H1 (cell line): ENCODE results near the gene DMWD. TPM values are rescaled to one million over a fixed set of nuclear protein-coding genes. Genes with fewer than 3 reads are reported as not detected.

Source experiments
- CTCF ChIA-PET: fragments of 300-600 bp; sonication (Branson Sonifier 250); formaldehyde crosslinking; loops from one replicate; lab custom pipeline; 2021; ENCODE audit not compliant: partially characterized antibody; lab: Charles Lee
- POLR2A ChIA-PET: fragments of 300-600 bp; sonication (Branson Sonifier 250); formaldehyde crosslinking; loops from one replicate; lab custom pipeline; 2021; ENCODE audit warnings: inconsistent platforms; ENCODE audit not compliant: partially characterized antibody; lab: Charles Lee
- DNase-seq, 2 experiments: peaks; one replicate each; pipeline versions ENCODE4 v3.0.0 to v3.0.0-alpha.2; 2010 to 2022; ENCODE audit warnings: low spot score in 2 of 2, low read depth in 1 of 2, mixed read lengths in 1 of 2
- FAIRE-seq: peaks from 2 replicates; lab custom pipeline; 2011; peaks lifted over from hg19 to GRCh38; lab: Jason Lieb, UNC
- H2AFZ ChIP-seq: 2 replicates; pipeline ENCODE4 v1.8.1; 2012; ENCODE audit warnings: low read length, inconsistent platforms
- H2AK5ac ChIP-seq: 2 replicates; pipeline ENCODE4 v1.6.1; 2013; ENCODE audit warnings: low read depth, low read length
- H2BK120ac ChIP-seq: replicated peaks from 2 replicates; pipeline ENCODE3; 2013; ENCODE audit warnings: low read depth, low read length, inconsistent platforms
- H2BK12ac ChIP-seq: 2 replicates; pipeline ENCODE4 v1.6.1; 2013; ENCODE audit warnings: low read depth, low read length
- H2BK15ac ChIP-seq: 2 replicates; pipeline ENCODE4 v1.6.1; 2013; ENCODE audit warnings: low read length
- H2BK20ac ChIP-seq: 2 replicates; pipeline ENCODE4 v1.6.1; 2013; ENCODE audit warnings: low read length
- H2BK5ac ChIP-seq: 2 replicates; pipeline ENCODE4 v1.6.1; 2013; ENCODE audit warnings: low read depth, low read length
- H3K14ac ChIP-seq: 2 replicates; pipeline ENCODE4 v1.6.1; 2013; ENCODE audit warnings: inconsistent platforms; ENCODE audit not compliant: insufficient read length
- H3K18ac ChIP-seq: 2 replicates; pipeline ENCODE4 v1.6.1; 2013; ENCODE audit warnings: low read length; ENCODE audit errors: extremely low read depth
- H3K23ac ChIP-seq: 2 replicates; pipeline ENCODE4 v1.6.1; 2013; ENCODE audit warnings: inconsistent platforms; ENCODE audit not compliant: insufficient read length
- H3K23me2 ChIP-seq: 2 replicates; pipeline ENCODE4 v1.6.1; 2013; ENCODE audit warnings: low read depth, low read length
- H3K27ac ChIP-seq: 2 replicates; pipeline ENCODE4 v1.6.1; 2011; ENCODE audit warnings: low read depth, low read length, inconsistent platforms
- H3K27me3 ChIP-seq, 4 experiments: replicated peaks in 1 of 4; 1 replicate in 1 of 4; 2 replicates in 3 of 4; pipeline versions ENCODE4 v1.6.1 to v1.8.1; 2011 to 2013; ENCODE audit warnings: low read length in 3 of 4, mild to moderate bottlenecking in 3 of 4, inconsistent platforms in 2 of 4, mixed read lengths in 2 of 4, moderate library complexity in 1 of 4; ENCODE audit not compliant: control insufficient read depth in 3 of 4, insufficient read depth in 3 of 4; ENCODE audit errors: extremely low read depth in 1 of 4
- H3K36me3 ChIP-seq, 4 experiments: 2 replicates each; pipeline versions ENCODE4 v1.6.1 to v1.8.1; 2011 to 2013; ENCODE audit warnings: mild to moderate bottlenecking in 4 of 4, low read length in 3 of 4, moderate library complexity in 2 of 4, control low read depth in 1 of 4, inconsistent platforms in 1 of 4; ENCODE audit not compliant: insufficient read depth in 4 of 4, control insufficient read depth in 2 of 4
- H3K4ac ChIP-seq: replicated peaks from 2 replicates; pipeline ENCODE3; 2013; ENCODE audit warnings: low read length, low read depth, mixed read lengths, inconsistent platforms; ENCODE audit not compliant: insufficient read length
- H3K4me1 ChIP-seq, 4 experiments: replicated peaks in 1 of 4; 1 replicate in 1 of 4; 2 replicates in 3 of 4; pipeline versions ENCODE4 v1.6.1 to v1.8.1; 2011 to 2013; ENCODE audit warnings: low read length in 3 of 4, inconsistent platforms in 2 of 4, mixed read lengths in 1 of 4; ENCODE audit not compliant: insufficient read depth in 4 of 4, control insufficient read depth in 3 of 4
- H3K4me2 ChIP-seq, 2 experiments: 2 replicates each; pipeline versions ENCODE4 v1.6.1 to v1.8.1; 2011 to 2013; ENCODE audit warnings: low read depth in 2 of 2, low read length in 2 of 2, control low read depth in 1 of 2, inconsistent platforms in 1 of 2, mild to moderate bottlenecking in 1 of 2; ENCODE audit not compliant: insufficient read depth in 1 of 2
- H3K4me3 ChIP-seq, 4 experiments: fragments of 200-600, 300-600 bp in 1 of 4; sonication (generic), shearing (Covaris generic), sonication (Bioruptor Twin) in 1 of 4; 2 replicates each; pipeline versions ENCODE4 v1.5.1 to v1.8.1; 2011 to 2016; ENCODE audit warnings: low read length in 4 of 4, low read depth in 3 of 4, control low read depth in 2 of 4, inconsistent platforms in 2 of 4, mild to moderate bottlenecking in 2 of 4, mixed read lengths in 1 of 4, moderate library complexity in 1 of 4; ENCODE audit not compliant: insufficient read depth in 2 of 4; ENCODE audit errors: extremely low read depth in 1 of 4
- H3K56ac ChIP-seq: replicated peaks from 2 replicates; pipeline ENCODE3; 2013; ENCODE audit warnings: low read depth, mild to moderate bottlenecking, mixed read lengths, low read length, inconsistent platforms; ENCODE audit not compliant: insufficient read length
- H3K79me1 ChIP-seq: 2 replicates; pipeline ENCODE4 v1.6.1; 2013; ENCODE audit warnings: low read depth, low read length, control low read depth
- H3K79me2 ChIP-seq, 2 experiments: 2 replicates each; pipeline versions ENCODE4 v1.6.1 to v1.8.1; 2012 to 2013; ENCODE audit warnings: low read length in 2 of 2, mild to moderate bottlenecking in 2 of 2, inconsistent platforms in 1 of 2; ENCODE audit not compliant: insufficient read depth in 2 of 2, control insufficient read depth in 1 of 2
- H3K9ac ChIP-seq, 4 experiments: replicated peaks in 1 of 4; 1 replicate in 1 of 4; 2 replicates in 3 of 4; pipeline versions ENCODE4 v1.6.1 to v1.8.1; 2011 to 2013; ENCODE audit warnings: low read depth in 3 of 4, low read length in 3 of 4, control low read depth in 2 of 4, mild to moderate bottlenecking in 2 of 4, moderate library complexity in 2 of 4, inconsistent platforms in 1 of 4; ENCODE audit errors: extremely low read depth in 1 of 4
- H3K9me3 ChIP-seq, 2 experiments: 2 replicates each; pipeline versions ENCODE4 v1.6.1 to v1.8.1; 2012 to 2013; ENCODE audit warnings: mild to moderate bottlenecking in 2 of 2, moderate library complexity in 2 of 2, control low read depth in 1 of 2, inconsistent platforms in 1 of 2, low read depth in 1 of 2, low read length in 1 of 2, mixed read lengths in 1 of 2; ENCODE audit not compliant: insufficient read depth in 2 of 2
- H4K20me1 ChIP-seq, 2 experiments: replicated peaks in 1 of 2; 2 replicates each; pipeline versions ENCODE3 to v1.8.1; 2011 to 2013; ENCODE audit warnings: inconsistent platforms in 2 of 2, low read length in 2 of 2, mild to moderate bottlenecking in 1 of 2; ENCODE audit not compliant: insufficient read depth in 2 of 2, control insufficient read depth in 1 of 2
- H4K5ac ChIP-seq: 2 replicates; pipeline ENCODE4 v1.6.1; 2013; ENCODE audit warnings: low read length, low read depth, mixed read lengths, inconsistent platforms; ENCODE audit not compliant: insufficient read length
- H4K8ac ChIP-seq: 2 replicates; pipeline ENCODE4 v1.8.0; 2013; ENCODE audit warnings: mild to moderate bottlenecking, moderate library complexity, low read length, inconsistent platforms; ENCODE audit not compliant: insufficient read depth; ENCODE audit errors: extremely low read depth
- H4K91ac ChIP-seq: replicated peaks from 2 replicates; pipeline ENCODE3; 2013; ENCODE audit warnings: low read length, mixed read lengths, inconsistent platforms; ENCODE audit not compliant: insufficient read length
- CBX8 ChIP-seq: fragments of 300-800, 300-1000 bp; sonication (generic); IDR thresholded peaks from 2 replicates; pipeline ENCODE4 v1.7.1; 2016; ENCODE audit warnings: low read depth, low read length, borderline replicate concordance
- CTCF ChIP-seq, 3 experiments: IDR thresholded peaks; 1 replicate in 2 of 3; 2 replicates in 1 of 3; pipeline versions ENCODE4 v1.5.1 to v1.6.1; 2011; ENCODE audit warnings: low read length in 3 of 3, mild to moderate bottlenecking in 3 of 3, inconsistent platforms in 2 of 3, low read depth in 1 of 3, moderate library complexity in 1 of 3; ENCODE audit not compliant: insufficient read depth in 1 of 3; ENCODE audit errors: control extremely low read depth in 1 of 3
- GABPA ChIP-seq: IDR thresholded peaks from 2 replicates; pipeline ENCODE4 v1.6.1; 2011; ENCODE audit warnings: mild to moderate bottlenecking, low read length, moderate library complexity, borderline replicate concordance; ENCODE audit not compliant: insufficient read depth
- JUN ChIP-seq: IDR thresholded peaks from 2 replicates; pipeline ENCODE4 v1.6.1; 2011; ENCODE audit warnings: low read depth, mild to moderate bottlenecking, improper control_type of control experiment, low read length
- KDM1A ChIP-seq: fragments of 200-600, 300-600 bp; sonication (generic); IDR thresholded peaks from 2 replicates; pipeline ENCODE4 v1.7.1; 2016; ENCODE audit warnings: mild to moderate bottlenecking, low read length, borderline replicate concordance
- NRF1 ChIP-seq: IDR thresholded peaks from 2 replicates; pipeline ENCODE4 v1.6.1; 2011; ENCODE audit warnings: mild to moderate bottlenecking, low read depth, low read length, improper control_type of control experiment
- RAD21 ChIP-seq, 2 experiments: IDR thresholded peaks in 1 of 2; conservative IDR thresholded peaks in 1 of 2; 2 replicates each; pipeline ENCODE4 v1.6.1; 2011; ENCODE audit warnings: low read depth in 2 of 2, low read length in 2 of 2, improper control_type of control experiment in 1 of 2, inconsistent platforms in 1 of 2, mild to moderate bottlenecking in 1 of 2, moderate library complexity in 1 of 2
- SIRT6 ChIP-seq: IDR thresholded peaks from one replicate; pipeline ENCODE4 v1.7.1; 2012; ENCODE audit warnings: low read length, inconsistent platforms
- SP1 ChIP-seq: IDR thresholded peaks from 2 replicates; pipeline ENCODE4 v1.6.1; 2011; ENCODE audit warnings: low read depth, low read length
- SRF ChIP-seq: IDR thresholded peaks from 2 replicates; pipeline ENCODE4 v1.6.1; 2011; ENCODE audit warnings: mild to moderate bottlenecking, low read depth, low read length, moderate library complexity
- WGBS, 2 experiments: shearing (Covaris generic) in 1 of 2; methylation state at CpG; one replicate each; pipeline versions ENCODE4 v1.1.6 to v1.1.7; 2013 to 2015; ENCODE audit warnings: low lambda C conversion rate in 2 of 2, mixed read lengths in 2 of 2, inconsistent platforms in 1 of 2, low coverage in 1 of 2, missing lambda C conversion rate in 1 of 2; ENCODE audit not compliant: insufficient replicate concordance in 2 of 2, insufficient coverage in 1 of 2, insufficient read length in 1 of 2; ENCODE audit errors: extremely low coverage in 1 of 2, missing lambda C conversion rate in 1 of 2; 5-methylcytosine and 5-hydroxymethylcytosine counted together
- polyA plus RNA-seq, 7 experiments: library from polyadenylated mRNA; depleted of rRNA in 3 of 7; stranded (reverse) in 5 of 7; unstranded in 2 of 7; fragments of >200 nt in 5 of 7; fragments of 200-250 nt in 2 of 7; gene quantifications; 1 replicate in 5 of 7; 2 replicates in 1 of 7; 4 replicates in 1 of 7; pipeline versions ENCODE4 v1.2.1 to v1.2.3, GENCODE V29; 2011 to 2013; ENCODE audit warnings: missing spikeins in 2 of 7, mixed read lengths in 2 of 7
- total RNA-seq: library from RNA; stranded (reverse); fragmentation: NEBNext Ultra II Directional; extraction: Animal tissue kit (Norgen Biotek cat#: 25700); gene quantifications from 2 replicates; pipeline ENCODE4 v1.2.1, GENCODE V29; 2021

DMWD gene
- total and polyA plus RNA-seq, 2 of the 8 experiments (the other 6 are each of a cell fraction or from before 2014, with no cell fraction given) = 13.6 to 41.0 TPM

GRCh38 chr19:45834970-45835369 is 42.3 kb upstream of the DMWD start:
- H3K4me3 ChIP-seq = no peak overlapping the region
- no peak overlapping the region for H4K8ac ChIP-seq
- H3K79me1 ChIP-seq = no peaks in the 10 kb centered on the region
- H2BK120ac ChIP-seq = no peak overlapping the region
- H4K5ac ChIP-seq = no peak overlapping the region
- no peak overlapping the region for H2BK12ac ChIP-seq
- no peak overlapping the region for H2BK20ac ChIP-seq
- WGBS, 2 experiments = 89% methylated on average over 7 of the region's 7 CpGs; no CpG with 5 or more reads in 1 of the 2 experiments
- H3K18ac ChIP-seq = no peak overlapping the region
- H3K4ac ChIP-seq = no peak overlapping the region
- H3K36me3 ChIP-seq = peaks cover 39 to 84% (median 64%) of the 10 kb centered on the region in 4 experiments
- no peak overlapping the region for H3K14ac ChIP-seq
- no peak overlapping the region for H2BK15ac ChIP-seq
- CTCF ChIA-PET = interaction anchor here (0.6 to 4.3 kb wide), 4 partner anchors 13 to 86 kb away, joined by 3 to 24 read pairs (median 4); no protein-coding TSS in a partner anchor
- no peak overlapping the region for H4K91ac ChIP-seq
- H3K4me2 ChIP-seq = no peak overlapping the region
- H2AK5ac ChIP-seq = no peak overlapping the region
- POLR2A ChIA-PET = interaction anchor here (0.9 to 1.9 kb wide), 2 partner anchors 10 to 38 kb away, joined by 4 to 11 read pairs; no protein-coding TSS in a partner anchor
- FAIRE-seq = no peak
- peaks cover 0 to 9% of the 10 kb centered on the region in 2 experiments for H4K20me1 ChIP-seq
- H3K27me3 ChIP-seq = no peaks in the 10 kb centered on the region
- H3K4me1 ChIP-seq = no peaks in the 10 kb centered on the region
- peaks cover 0 to 4% of the 10 kb centered on the region in 2 experiments; a peak in 1 of 4 replicates for H3K9me3 ChIP-seq
- no peak overlapping the region for H2AFZ ChIP-seq
- H3K23me2 ChIP-seq = no peaks in the 10 kb centered on the region
- no peak overlapping the region for H3K56ac ChIP-seq
- no peak overlapping the region for H3K9ac ChIP-seq
- H3K27ac ChIP-seq = no peak overlapping the region
- no peak overlapping the region for H3K23ac ChIP-seq
- no peak overlapping the region for H2BK5ac ChIP-seq
- no peak for DNase-seq
- TF ChIP-seq GABPA (no peak), SIRT6 (no peak), CBX8 (no peak), SP1 (no peak), NRF1 (no peak), CTCF (IDR thresholded peaks at IDR 0.05; ENCODE audit: control extremely low read depth in 1 of 3, insufficient read depth in 1 of 3, low read depth in 1 of 3, low read length in 3 of 3) (no peak), JUN (no peak), SRF (no peak), RAD21 (IDR thresholded peaks at IDR 0.05 in 1 of 2, conservative IDR thresholded peaks at IDR 0.05 in 1 of 2; ENCODE audit: low read depth in 2 of 2, low read length in 2 of 2) (no peak), KDM1A (no peak)
- H3K79me2 ChIP-seq = no peaks in the 10 kb centered on the region
